PC-9 (cell line): ENCODE results near the gene KCNH3. TPM values are rescaled to one million over a fixed set of nuclear protein-coding genes. Genes with fewer than 3 reads are reported as not detected.

Experiments used
- BruUV-seq: library from RNA; stranded (reverse); fragments of 400-500 nt; replicated peaks from 2 replicates; lab custom pipeline; 2021; lab: Mats Ljungman, UMichigan
- CTCF ChIA-PET: fragments of 300-600 bp; sonication (Branson Sonifier 250); formaldehyde crosslinking; loops from one replicate; lab custom pipeline; 2022; ENCODE audit warnings: antibody characterized with exemption; lab: Charles Lee
- POLR2A ChIA-PET: fragments of 300-600 bp; sonication (Branson Sonifier 250); formaldehyde crosslinking; loops from one replicate; lab custom pipeline; 2022; ENCODE audit warnings: antibody characterized with exemption; ENCODE audit not compliant: unreplicated experiment; lab: Charles Lee
- DNase-seq, 2 experiments: peaks; one replicate each; pipeline versions ENCODE4 v3.0.0 to v3.0.0-alpha.2; 2015 to 2022; ENCODE audit warnings: mixed read lengths in 1 of 2
- H2AFZ ChIP-seq: fragments of 200-600 bp; sonication (generic); 2 replicates; pipeline ENCODE4 v1.8.1; 2017; ENCODE audit warnings: antibody characterized with exemption
- H3F3A ChIP-seq: fragments of 200-600 bp; sonication (generic); 2 replicates; pipeline ENCODE4 v1.8.1; 2017; ENCODE audit warnings: antibody characterized with exemption, mild to moderate bottlenecking, low read depth; ENCODE audit not compliant: insufficient read depth
- H3K27ac ChIP-seq: fragments of 200-600 bp; sonication (generic); 2 replicates; pipeline ENCODE4 v1.6.1; 2016; ENCODE audit warnings: mixed run types
- H3K27me3 ChIP-seq: fragments of 200-600 bp; sonication (generic); 2 replicates; pipeline ENCODE4 v1.6.1; 2016; ENCODE audit warnings: low read depth, mixed run types; ENCODE audit not compliant: insufficient read depth
- H3K36me3 ChIP-seq: fragments of 200-600 bp; sonication (generic); 2 replicates; pipeline ENCODE4 v1.6.1; 2016; ENCODE audit warnings: low read depth, mixed run types
- H3K4me1 ChIP-seq: fragments of 200-600 bp; sonication (generic); replicated peaks from 2 replicates; pipeline ENCODE4 v1.6.1; 2016; ENCODE audit warnings: mixed run types; ENCODE audit not compliant: insufficient read depth
- H3K4me2 ChIP-seq: fragments of 200-600 bp; sonication (generic); 2 replicates; pipeline ENCODE4 v1.6.1; 2017; ENCODE audit warnings: mixed run types
- H3K4me3 ChIP-seq: fragments of 200-600 bp; sonication (generic); 2 replicates; pipeline ENCODE4 v1.6.1; 2016; ENCODE audit warnings: mixed run types
- H3K79me2 ChIP-seq: fragments of 200-600 bp; sonication (generic); 2 replicates; pipeline ENCODE4 v1.6.1; 2017; ENCODE audit warnings: low read depth, mixed run types
- H3K9me2 ChIP-seq: fragments of 200-600 bp; sonication (generic); 2 replicates; pipeline ENCODE4 v1.8.1; 2017; ENCODE audit warnings: mild to moderate bottlenecking; ENCODE audit not compliant: insufficient read depth
- H3K9me3 ChIP-seq: fragments of 200-600 bp; sonication (generic); 2 replicates; pipeline ENCODE4 v1.8.1; 2016; ENCODE audit warnings: low read depth; ENCODE audit not compliant: insufficient read depth
- H4K20me1 ChIP-seq: fragments of 200-600 bp; sonication (generic); 2 replicates; pipeline ENCODE4 v1.8.1; 2017; ENCODE audit not compliant: insufficient read depth
- CTCF ChIP-seq: fragments of 200-600 bp; sonication (generic); conservative IDR thresholded peaks from 2 replicates; pipeline ENCODE4 v1.6.1; 2017; ENCODE audit warnings: mixed run types, antibody characterized with exemption, mild to moderate bottlenecking, moderate library complexity
- EZH2 ChIP-seq: fragments of 200-600 bp; sonication (generic); IDR thresholded peaks from 2 replicates; pipeline ENCODE4 v1.8.0; 2017; ENCODE audit warnings: antibody characterized with exemption, low read depth
- intact Hi-C: fragments of 100-400 bp; cut with micrococcal nuclease; formaldehyde crosslinking; loops from one replicate; pipeline ENCODE4 v1.10.0; 2022; ENCODE audit not compliant: unreplicated experiment
- total RNA-seq: library from RNA; stranded (reverse); gene quantifications from 2 replicates; pipeline ENCODE4 v1.2.3, GENCODE V29; 2021

KCNH3 gene
- total RNA-seq, 1 experiment from 2014 or later = not detected

- H2AFZ ChIP-seq = no peak overlapping the region
- no peak overlapping the region for H3K27ac ChIP-seq
- no peaks in the 10 kb centered on the region for H3K9me3 ChIP-seq
- no peak for TF ChIP-seq EZH2
- TF ChIP-seq CTCF = no peak
- no peaks in the 10 kb centered on the region for H4K20me1 ChIP-seq
- intact Hi-C loops = no loop called here
- no TSS peak for BruUV-seq
- H3K27me3 ChIP-seq = no peaks in the 10 kb centered on the region
- H3K9me2 ChIP-seq = no peaks in the 10 kb centered on the region
- peaks cover 6% of the 10 kb centered on the region for H3F3A ChIP-seq
- CTCF ChIA-PET = interaction anchor here (0.5 to 0.6 kb wide), 2 partner anchors 143 to 189 kb away, joined by 3 to 11 read pairs; no protein-coding TSS in a partner anchor
- no peak overlapping the region for H3K4me3 ChIP-seq
- no peak overlapping the region for H3K4me2 ChIP-seq
- no peaks in the 10 kb centered on the region for H3K79me2 ChIP-seq
- POLR2A ChIA-PET = no interaction called here
- no peak for DNase-seq
- no peaks in the 10 kb centered on the region for H3K4me1 ChIP-seq
- H3K36me3 ChIP-seq = no peaks in the 10 kb centered on the region; the same call in 1 of the 2 replicates
Observed at GRCh38 chr12:49501895-49502294, 36.9 kb upstream of the KCNH3 start.

- H3K27ac ChIP-seq = no peak overlapping the region
- no peaks in the 10 kb centered on the region for H4K20me1 ChIP-seq
- no peak overlapping the region for H3K4me3 ChIP-seq
- TF ChIP-seq EZH2 (no peak), CTCF (no peak)
- no peaks in the 10 kb centered on the region for H3K9me2 ChIP-seq
- H3K27me3 ChIP-seq = no peaks in the 10 kb centered on the region
- no peaks in the 10 kb centered on the region; the same call in 1 of the 2 replicates for H3K36me3 ChIP-seq
- no peaks in the 10 kb centered on the region for H3K9me3 ChIP-seq
- no TSS peak for BruUV-seq
- ChIA-PET POLR2A (no interaction called here), CTCF (no interaction called here)
- H2AFZ ChIP-seq = no peak overlapping the region
- H3K4me2 ChIP-seq = no peak overlapping the region
- intact Hi-C loops = no loop called here
- DNase-seq = no peak
- H3K4me1 ChIP-seq = no peaks in the 10 kb centered on the region
- H3K79me2 ChIP-seq = no peaks in the 10 kb centered on the region
- H3F3A ChIP-seq = peaks cover 6% of the 10 kb centered on the region
Observed at GRCh38 chr12:49502590-49502989, 36.2 kb upstream of the KCNH3 start.

GRCh38 chr12:49503674-49504180 is 35.1 kb upstream of the KCNH3 start:
- no peak for DNase-seq

More at GRCh38 chr12:49503674-49504180, 35.1 kb upstream of the KCNH3 start:
- POLR2A ChIA-PET = interaction anchor here (0.7 kb wide), 1 partner anchor 107 kb away, joined by 32 read pairs; no protein-coding TSS in a partner anchor
- intact Hi-C loops = no loop called here
- H3K27ac ChIP-seq = no peak overlapping the region
- H3K9me3 ChIP-seq = no peaks in the 10 kb centered on the region
- no peaks in the 10 kb centered on the region for H3K79me2 ChIP-seq
- H3K27me3 ChIP-seq = no peaks in the 10 kb centered on the region
- no peak overlapping the region for H3K4me3 ChIP-seq
- CTCF ChIA-PET = interaction anchor here (0.6 kb wide), 1 partner anchor 422 kb away, joined by 5 read pairs; no protein-coding TSS in a partner anchor
- no peaks in the 10 kb centered on the region for H3K4me1 ChIP-seq
- H3K9me2 ChIP-seq = no peaks in the 10 kb centered on the region
- BruUV-seq = no TSS peak
- H3K4me2 ChIP-seq = no peak overlapping the region
- H3F3A ChIP-seq = peaks cover 6% of the 10 kb centered on the region
- H2AFZ ChIP-seq = no peak overlapping the region
- H4K20me1 ChIP-seq = no peaks in the 10 kb centered on the region
- TF ChIP-seq CTCF (no peak), EZH2 (no peak)
- no peaks in the 10 kb centered on the region; the same call in 1 of the 2 replicates for H3K36me3 ChIP-seq
